Activated CD8-positive, alpha-beta memory T cell treated with anti-CD3 and anti-CD28 coated beads, Interleukin-2, amount 50 U/mL, for 24 hours (primary cell): Measurements from ENCODE around the gene WDPCP.
A peak's percentile ranks its signal among the peaks of the same experiment; 100 is the strongest.
"Not testable (repeated sequence)": the region's sequence is repeated elsewhere in the genome, so short reads cannot be mapped to it uniquely, and the experiment has no call there.

Source experiments
- DNase-seq: peaks from one replicate; pipeline ENCODE4 v3.0.0-alpha.2; 2020; ENCODE audit errors: extremely low read depth

WDPCP gene, protein sequence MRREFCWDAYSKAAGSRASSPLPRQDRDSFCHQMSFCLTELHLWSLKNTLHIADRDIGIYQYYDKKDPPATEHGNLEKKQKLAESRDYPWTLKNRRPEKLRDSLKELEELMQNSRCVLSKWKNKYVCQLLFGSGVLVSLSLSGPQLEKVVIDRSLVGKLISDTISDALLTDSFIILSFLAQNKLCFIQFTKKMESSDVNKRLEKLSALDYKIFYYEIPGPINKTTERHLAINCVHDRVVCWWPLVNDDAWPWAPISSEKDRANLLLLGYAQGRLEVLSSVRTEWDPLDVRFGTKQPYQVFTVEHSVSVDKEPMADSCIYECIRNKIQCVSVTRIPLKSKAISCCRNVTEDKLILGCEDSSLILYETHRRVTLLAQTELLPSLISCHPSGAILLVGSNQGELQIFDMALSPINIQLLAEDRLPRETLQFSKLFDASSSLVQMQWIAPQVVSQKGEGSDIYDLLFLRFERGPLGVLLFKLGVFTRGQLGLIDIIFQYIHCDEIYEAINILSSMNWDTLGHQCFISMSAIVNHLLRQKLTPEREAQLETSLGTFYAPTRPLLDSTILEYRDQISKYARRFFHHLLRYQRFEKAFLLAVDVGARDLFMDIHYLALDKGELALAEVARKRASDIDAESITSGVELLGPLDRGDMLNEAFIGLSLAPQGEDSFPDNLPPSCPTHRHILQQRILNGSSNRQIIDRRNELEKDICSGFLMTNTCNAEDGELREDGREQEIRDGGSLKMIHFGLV

GRCh38 chr2:63588385-63589147 lies at the start of gene WDPCP, which contains the start of gene MDH1:
TSS of gene WDPCP (minus strand) at chr2:63588477. CDS start at chr2:63588271, 206 bp downstream.
TSS of gene MDH1 (plus strand) at chr2:63588963. CDS start at chr2:63589044, 81 bp downstream.
- peak; percentile 91 for DNase-seq

GRCh38 chr2:63632382-63632781 lies 44.1 kb upstream of the WDPCP start:
- DNase-seq = no peak

- DNase-seq = no peak
Measured at GRCh38 chr2:63631501-63631900, 43.2 kb upstream of the WDPCP start.

- DNase-seq = no peak
Measured at GRCh38 chr2:63628403-63628942, 40.2 kb upstream of the WDPCP start.

DNA sequence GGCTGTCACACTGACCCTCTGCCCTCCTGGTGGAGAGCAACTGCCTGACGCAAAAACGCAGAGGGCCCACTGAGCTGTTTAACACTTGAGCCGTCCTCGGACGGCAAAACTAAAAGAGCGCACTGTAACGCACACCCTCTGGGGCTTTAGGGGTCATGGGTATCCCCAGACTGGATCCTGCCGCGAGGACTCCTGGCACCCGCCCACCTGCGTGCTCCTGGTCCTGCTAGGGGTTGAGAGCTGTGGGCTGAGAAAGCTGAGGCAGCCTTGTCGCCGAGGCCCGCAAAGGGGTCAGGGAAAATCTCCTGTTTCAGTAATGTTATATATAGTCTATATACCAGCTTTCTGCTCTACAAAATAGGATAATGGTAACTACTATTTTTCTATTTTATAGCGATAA lies 39.6 kb upstream of the WDPCP start:
- no peak for DNase-seq

- DNase-seq = not testable (repeated sequence)
Measured at GRCh38 chr2:63623763-63624162, 35.5 kb upstream of the WDPCP start.

- no peak for DNase-seq
Measured at GRCh38 chr2:63622751-63623150, 34.5 kb upstream of the WDPCP start.

DNA sequence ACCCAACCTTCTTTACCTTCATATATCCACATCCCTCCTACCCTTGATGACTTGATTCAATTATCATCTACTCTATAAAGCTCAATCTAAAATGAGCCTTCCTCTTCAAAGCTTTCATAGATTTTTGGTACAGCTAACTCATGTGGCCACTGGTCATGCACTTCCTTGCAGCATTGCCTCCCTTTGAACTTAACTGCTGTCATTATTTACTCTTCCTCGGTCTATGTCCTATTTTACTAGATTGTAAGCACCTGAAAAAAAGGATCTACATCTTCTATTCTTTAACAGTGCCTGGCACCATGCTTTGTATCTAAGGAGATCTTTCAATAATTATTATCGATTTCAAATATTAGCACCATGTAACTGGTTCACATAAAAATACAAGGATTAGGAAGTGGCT lies 31.1 kb upstream of the WDPCP start:
- no peak for DNase-seq

DNA sequence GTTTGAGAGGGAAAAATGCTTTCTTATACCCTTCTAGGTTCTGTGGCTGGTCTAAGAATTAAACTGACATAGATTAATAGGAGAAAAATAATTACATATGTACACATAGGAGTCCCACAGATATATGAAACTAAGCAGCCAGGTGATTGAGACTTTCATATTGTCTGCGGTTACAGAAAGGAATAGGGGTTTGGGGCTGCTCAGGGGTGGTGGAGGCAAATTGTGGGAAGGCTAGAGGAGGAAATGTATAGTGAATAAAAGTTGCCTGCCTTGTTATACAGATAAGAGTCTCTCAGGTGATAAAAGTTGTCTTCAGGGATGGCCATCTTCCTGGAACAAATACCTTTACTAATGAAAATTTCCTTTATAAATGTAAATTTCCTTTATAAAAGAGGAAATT lies 29.1 kb upstream of the WDPCP start:
- DNase-seq = no peak

GRCh38 chr2:63614983-63615945 lies 27.0 kb upstream of the WDPCP start:
- DNase-seq = no peak

GRCh38 chr2:63614448-63614968 lies 26.2 kb upstream of the WDPCP start:
- DNase-seq = no peak

GRCh38 chr2:63613391-63613901 lies 25.2 kb upstream of the WDPCP start:
- DNase-seq = no peak

- DNase-seq = no peak
Measured at GRCh38 chr2:63610525-63610924, 22.2 kb upstream of the WDPCP start.

- not testable (repeated sequence) for DNase-seq
Measured at GRCh38 chr2:63608865-63609264, 20.6 kb upstream of the WDPCP start.

- no peak for DNase-seq
Measured at GRCh38 chr2:63604666-63605065, 16.4 kb upstream of the WDPCP start.

DNA sequence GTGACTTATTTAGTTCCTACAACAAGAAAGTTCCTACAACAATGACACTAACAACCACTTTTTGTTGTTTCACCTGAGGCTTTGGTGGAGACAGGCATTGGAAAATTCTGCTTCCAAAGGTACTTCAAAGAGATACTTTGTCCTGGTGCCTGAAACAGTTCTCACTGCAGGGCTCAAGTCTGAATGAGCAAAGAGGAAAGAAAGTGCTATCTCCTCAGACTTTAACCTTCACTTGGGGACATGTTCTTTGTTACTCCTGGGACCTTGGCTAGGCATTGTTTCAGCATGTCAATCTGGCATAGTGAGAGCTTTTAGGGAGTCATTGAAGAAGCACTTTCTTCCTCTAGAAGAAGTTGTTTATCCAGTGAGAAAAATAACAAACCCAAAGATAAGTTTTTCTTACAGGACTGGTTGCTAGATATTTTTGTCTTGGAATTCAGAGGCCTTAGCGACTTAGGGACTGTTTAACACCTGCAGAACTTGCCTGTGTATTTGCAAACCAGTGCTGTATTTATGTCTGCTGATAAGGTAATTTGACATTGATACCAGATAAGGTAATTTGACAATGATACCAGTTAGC lies 12.7 kb upstream of the WDPCP start:
- no peak for DNase-seq

GRCh38 chr2:63598981-63599380 lies 10.7 kb upstream of the WDPCP start:
- no peak for DNase-seq

DNA sequence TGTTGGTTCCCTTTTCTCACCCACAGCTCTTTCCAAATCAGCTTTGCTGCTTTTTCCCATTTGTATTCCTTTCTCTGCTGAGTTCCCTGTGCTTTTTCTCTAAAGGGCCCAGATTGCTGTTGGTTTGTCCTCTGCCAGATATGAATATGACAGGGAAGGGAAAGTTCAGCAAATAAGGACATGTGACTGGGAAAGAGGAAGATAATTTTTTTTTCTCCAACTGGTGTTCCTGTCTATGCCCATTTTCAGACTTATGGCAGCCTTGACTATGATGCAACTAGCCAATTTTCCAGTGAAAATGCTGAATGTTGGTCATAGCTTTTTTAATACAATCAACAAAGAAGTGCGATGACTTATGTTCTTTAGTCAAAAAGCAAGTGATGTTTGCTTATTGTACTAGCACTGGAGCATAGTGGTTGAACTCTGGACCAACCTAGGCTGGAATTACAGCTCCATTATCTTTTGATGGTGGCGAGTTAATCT lies 8.2 kb upstream of the WDPCP start:
- no peak for DNase-seq

GRCh38 chr2:63594660-63595059 lies 6.4 kb upstream of the WDPCP start:
- DNase-seq = no peak
